Measurements from ENCODE around the gene GDE1.

The GDE1 gene

GRCh38 chr16:19486051-19486450, 35.8 kb downstream of the GDE1 start:
- no peak for DNase-seq (ENCODE audit: low spot score)

GRCh38 chr16:19485611-19486010, 36.3 kb downstream of the GDE1 start:
- no peak for DNase-seq (ENCODE audit: low spot score)

- no peak for DNase-seq (ENCODE audit: low spot score)
Observed at GRCh38 chr16:19484096-19484495, 37.8 kb downstream of the GDE1 start.

- DNase-seq (ENCODE audit: low spot score), result no peak
Observed at GRCh38 chr16:19482291-19482690, 39.6 kb downstream of the GDE1 start.

- no peak for DNase-seq (ENCODE audit: low spot score)
Observed at GRCh38 chr16:19481769-19482168, 40.1 kb downstream of the GDE1 start.

GRCh38 chr16:19481296-19481695, 40.6 kb downstream of the GDE1 start:
- DNase-seq (ENCODE audit: low spot score), result no peak

- no peak for DNase-seq (ENCODE audit: low spot score)
Observed at GRCh38 chr16:19479302-19479721, 42.6 kb downstream of the GDE1 start.

GRCh38 chr16:19478505-19478904, 43.4 kb downstream of the GDE1 start:
- DNase-seq (ENCODE audit: low spot score), result no peak

- DNase-seq (ENCODE audit: low spot score), result no peak
Observed at GRCh38 chr16:19474617-19475016, 47.3 kb downstream of the GDE1 start.

GRCh38 chr16:19472482-19472881, 49.4 kb downstream of the GDE1 start:
- DNase-seq (ENCODE audit: low spot score), result no peak

- no peak for DNase-seq (ENCODE audit: low spot score)
Observed at GRCh38 chr16:19468300-19468699, 53.6 kb downstream of the GDE1 start.

- DNase-seq (ENCODE audit: low spot score), result no peak
Observed at GRCh38 chr16:19463468-19464315, 58.2 kb downstream of the GDE1 start.

GRCh38 chr16:19460397-19460796, 61.5 kb downstream of the GDE1 start:
- DNase-seq (ENCODE audit: low spot score), result no peak

- no peak for DNase-seq (ENCODE audit: low spot score)
Observed at GRCh38 chr16:19458722-19459379, 63.0 kb downstream of the GDE1 start.
